B cell (primary cell): ENCODE data around the gene ADPRS.

Experiments used
- CTCF ChIP-seq: fragments of 200-600 bp; IDR thresholded peaks from one replicate; pipeline ENCODE4 v1.8.0; 2022; ENCODE audit warnings: antibody characterized with exemption, mild to moderate bottlenecking
- EZH2 ChIP-seq: IDR thresholded peaks from 2 replicates; pipeline ENCODE4 v1.6.1; 2012; ENCODE audit warnings: borderline replicate concordance, low read depth, mild to moderate bottlenecking, moderate library complexity, low read length; ENCODE audit not compliant: insufficient read depth, poor library complexity, severe bottlenecking

GRCh38 chr1:36133484-36133883 is 44.8 kb downstream of the ADPRS start:
- TF ChIP-seq CTCF (no peak), EZH2 (no peak)
